ENCODE data around the gene WNT7A.

DNA sequence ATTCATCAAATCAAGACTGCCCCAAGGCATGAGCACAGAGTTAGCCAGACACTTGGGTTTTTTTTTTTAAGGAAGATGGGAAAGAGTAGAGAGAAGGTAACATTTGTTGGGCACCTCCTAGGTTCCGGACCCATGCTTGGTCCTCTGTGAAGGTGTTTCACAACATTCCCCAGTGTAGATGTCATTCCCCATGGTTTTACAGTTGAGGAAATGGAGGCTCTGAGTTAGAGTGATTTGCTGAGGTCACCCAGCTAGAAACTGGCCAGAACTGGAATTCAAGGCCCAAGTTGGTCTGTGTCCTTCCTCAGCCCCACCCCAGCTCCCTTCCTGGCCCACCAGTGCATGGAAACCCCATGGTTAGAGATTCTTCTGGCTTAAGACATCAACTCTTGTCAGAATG, 19.9 kb downstream of the WNT7A start:
- TF ChIP-seq, protein P1, sequence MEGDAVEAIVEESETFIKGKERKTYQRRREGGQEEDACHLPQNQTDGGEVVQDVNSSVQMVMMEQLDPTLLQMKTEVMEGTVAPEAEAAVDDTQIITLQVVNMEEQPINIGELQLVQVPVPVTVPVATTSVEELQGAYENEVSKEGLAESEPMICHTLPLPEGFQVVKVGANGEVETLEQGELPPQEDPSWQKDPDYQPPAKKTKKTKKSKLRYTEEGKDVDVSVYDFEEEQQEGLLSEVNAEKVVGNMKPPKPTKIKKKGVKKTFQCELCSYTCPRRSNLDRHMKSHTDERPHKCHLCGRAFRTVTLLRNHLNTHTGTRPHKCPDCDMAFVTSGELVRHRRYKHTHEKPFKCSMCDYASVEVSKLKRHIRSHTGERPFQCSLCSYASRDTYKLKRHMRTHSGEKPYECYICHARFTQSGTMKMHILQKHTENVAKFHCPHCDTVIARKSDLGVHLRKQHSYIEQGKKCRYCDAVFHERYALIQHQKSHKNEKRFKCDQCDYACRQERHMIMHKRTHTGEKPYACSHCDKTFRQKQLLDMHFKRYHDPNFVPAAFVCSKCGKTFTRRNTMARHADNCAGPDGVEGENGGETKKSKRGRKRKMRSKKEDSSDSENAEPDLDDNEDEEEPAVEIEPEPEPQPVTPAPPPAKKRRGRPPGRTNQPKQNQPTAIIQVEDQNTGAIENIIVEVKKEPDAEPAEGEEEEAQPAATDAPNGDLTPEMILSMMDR (IDR thresholded peaks at IDR 0.05) = no peak
- no peak for TF ChIP-seq POLR2A (IDR thresholded peaks at IDR 0.05)
